Liver (tissue), 9 donors: Measurements from ENCODE around the gene DCDC1. TPM values are rescaled to one million over a fixed set of nuclear protein-coding genes. Genes with fewer than 3 reads are reported as not detected.

Experiments used
- DNase-seq: peaks from one replicate; pipeline ENCODE4 v3.0.0-alpha.2; 2017; ENCODE audit warnings: low spot score
- H3K27ac ChIP-seq, 2 donors: one replicate each; pipeline ENCODE4 v1.7.0; 2013; ENCODE audit warnings: inconsistent platforms in 2 of 2, low read length in 2 of 2, control low read depth in 1 of 2, low read depth in 1 of 2, mild to moderate bottlenecking in 1 of 2
- H3K27me3 ChIP-seq, 4 donors: one replicate each; pipeline versions ENCODE4 v1.6.1 to v1.7.0; 2013; ENCODE audit warnings: low read length in 3 of 4, inconsistent platforms in 1 of 4, mild to moderate bottlenecking in 1 of 4, moderate library complexity in 1 of 4; ENCODE audit not compliant: control insufficient read depth in 4 of 4, insufficient read depth in 4 of 4
- H3K36me3 ChIP-seq, 4 donors: one replicate each; pipeline versions ENCODE4 v1.6.1 to v1.7.0; 2013; ENCODE audit warnings: low read length in 3 of 4, mild to moderate bottlenecking in 3 of 4, low read depth in 1 of 4, moderate library complexity in 1 of 4; ENCODE audit not compliant: control insufficient read depth in 4 of 4, insufficient read depth in 3 of 4
- H3K4me1 ChIP-seq, 4 donors: one replicate each; pipeline versions ENCODE4 v1.6.1 to v1.7.0; 2013; ENCODE audit warnings: low read length in 3 of 4, mild to moderate bottlenecking in 3 of 4, moderate library complexity in 1 of 4; ENCODE audit not compliant: control insufficient read depth in 4 of 4, insufficient read depth in 4 of 4
- H3K4me3 ChIP-seq, 3 donors: one replicate each; pipeline versions ENCODE4 v1.6.1 to v1.7.0; 2013; ENCODE audit warnings: low read length in 3 of 3, control low read depth in 1 of 3, low read depth in 1 of 3, mild to moderate bottlenecking in 1 of 3
- H3K9ac ChIP-seq, 2 donors: one replicate each; pipeline ENCODE4 v1.7.0; 2013; ENCODE audit warnings: low read length in 2 of 2, mild to moderate bottlenecking in 2 of 2, moderate library complexity in 2 of 2, control low read depth in 1 of 2, low read depth in 1 of 2
- H3K9me3 ChIP-seq, 4 donors: one replicate each; pipeline versions ENCODE4 v1.6.1 to v1.7.0; 2013; ENCODE audit warnings: low read length in 3 of 4; ENCODE audit not compliant: control insufficient read depth in 4 of 4
- CTCF ChIP-seq: fragments of 150-350 bp; IDR thresholded peaks from 2 replicates; pipeline ENCODE4 v1.5.1; 2017; ENCODE audit warnings: improper control_type of control experiment, low read depth, low read length; ENCODE audit not compliant: missing input control
- EGR1 ChIP-seq, 2 donors: IDR thresholded peaks; 2 replicates each; pipeline ENCODE4 v1.6.1; 2016 to 2018; ENCODE audit warnings: antibody characterized with exemption in 2 of 2, low read depth in 2 of 2
- FOXA1 ChIP-seq: IDR thresholded peaks from 2 replicates; pipeline ENCODE4 v1.6.1; 2016; ENCODE audit warnings: antibody characterized with exemption
- FOXA2 ChIP-seq: IDR thresholded peaks from 2 replicates; pipeline ENCODE4 v1.6.1; 2016; ENCODE audit warnings: antibody characterized with exemption
- GABPA ChIP-seq, 2 donors: IDR thresholded peaks in 1 of 2; conservative IDR thresholded peaks in 1 of 2; 2 replicates each; pipeline ENCODE4 v1.6.1; 2016; ENCODE audit warnings: antibody characterized with exemption in 2 of 2, mild to moderate bottlenecking in 1 of 2, moderate library complexity in 1 of 2
- HNF4A ChIP-seq, 2 donors: conservative IDR thresholded peaks; 2 replicates each; pipeline ENCODE4 v1.6.1; 2016; ENCODE audit warnings: antibody characterized with exemption in 2 of 2, mild to moderate bottlenecking in 2 of 2
- HNF4G ChIP-seq: IDR thresholded peaks from 2 replicates; pipeline ENCODE4 v1.6.1; 2016; ENCODE audit warnings: antibody characterized with exemption
- JUND ChIP-seq, 2 donors: IDR thresholded peaks; 2 replicates each; pipeline ENCODE4 v1.6.1; 2016; ENCODE audit warnings: antibody characterized with exemption in 2 of 2
- MAX ChIP-seq: IDR thresholded peaks from 2 replicates; pipeline ENCODE4 v1.6.1; 2016; ENCODE audit warnings: antibody characterized with exemption
- NR2F2 ChIP-seq: IDR thresholded peaks from 2 replicates; pipeline ENCODE4 v1.6.1; 2016; ENCODE audit warnings: antibody characterized with exemption
- RAD21 ChIP-seq, 2 donors: IDR thresholded peaks; 2 replicates each; pipeline ENCODE4 v1.6.1; 2016; ENCODE audit warnings: antibody characterized with exemption in 2 of 2, mild to moderate bottlenecking in 2 of 2
- RXRA ChIP-seq, 2 donors: IDR thresholded peaks; 2 replicates each; pipeline ENCODE4 v1.6.1; 2017 to 2018; ENCODE audit warnings: antibody characterized with exemption in 2 of 2, mild to moderate bottlenecking in 1 of 2
- SP1 ChIP-seq: IDR thresholded peaks from 2 replicates; pipeline ENCODE4 v1.6.1; 2018; ENCODE audit warnings: antibody characterized with exemption, mild to moderate bottlenecking
- TAF1 ChIP-seq: conservative IDR thresholded peaks from 2 replicates; pipeline ENCODE4 v1.6.1; 2016; ENCODE audit warnings: antibody characterized with exemption, mild to moderate bottlenecking
- YY1 ChIP-seq: IDR thresholded peaks from 2 replicates; pipeline ENCODE4 v1.6.1; 2016; ENCODE audit warnings: antibody characterized with exemption, mild to moderate bottlenecking
- WGBS: extraction: QIAGEN DNeasy Blood & Tissue Kit; methylation state at CpG from one replicate; pipeline ENCODE4 v1.1.7; 2013; 5-methylcytosine and 5-hydroxymethylcytosine counted together
- polyA plus RNA-seq, 2 donors: library from polyadenylated mRNA; stranded (reverse) in 1 of 2; unstranded in 1 of 2; fragments of 200-250 nt in 1 of 2; fragments of >200 nt in 1 of 2; fragmentation: Nextera tagmentation in 1 of 2; extraction: Ambion mirVana in 1 of 2; gene quantifications; one replicate each; pipeline versions ENCODE4 v1.2.1 to v1.2.3, GENCODE V29; 2013 to 2015
- total RNA-seq, 2 donors: library from RNA; depleted of rRNA; stranded (reverse); fragments of >200 nt; gene quantifications; one replicate each; pipeline ENCODE4 v1.2.3, GENCODE V29; 2014
- TF ChIP-seq, protein P1 (sequence below): IDR thresholded peaks from 2 replicates; pipeline ENCODE4 v1.6.1; 2016; ENCODE audit warnings: antibody characterized with exemption
- TF ChIP-seq, protein P2 (sequence below): IDR thresholded peaks from 2 replicates; pipeline ENCODE4 v1.6.1; 2016; ENCODE audit warnings: antibody characterized with exemption
- TF ChIP-seq, protein P3 (sequence below): IDR thresholded peaks from 2 replicates; pipeline ENCODE4 v1.6.1; 2016; ENCODE audit warnings: antibody characterized with exemption, mild to moderate bottlenecking
- donor health status: healthy.
- donor health status: healthy.
- donor health status: healthy.
- donor health status: healthy.
- donor health status: healthy.

Gene DCDC1
- total and polyA plus RNA-seq, 4 donors = 0.38 to 3.5 (median 2.0) TPM

GRCh38 chr11:30984442-30984816, 385.1 kb downstream of the DCDC1 start:
- TF ChIP-seq, protein P1, sequence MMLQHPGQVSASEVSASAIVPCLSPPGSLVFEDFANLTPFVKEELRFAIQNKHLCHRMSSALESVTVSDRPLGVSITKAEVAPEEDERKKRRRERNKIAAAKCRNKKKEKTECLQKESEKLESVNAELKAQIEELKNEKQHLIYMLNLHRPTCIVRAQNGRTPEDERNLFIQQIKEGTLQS = no peak
- TF ChIP-seq HNF4A (conservative IDR thresholded peaks at IDR 0.05) (no peak), SP1 (no peak), TAF1 (no peak), GABPA (IDR thresholded peaks at IDR 0.05 in 1 of 2, conservative IDR thresholded peaks at IDR 0.05 in 1 of 2) (no peak), FOXA2 (no peak), CTCF (no peak), JUND (IDR thresholded peaks at IDR 0.05) (no peak), RXRA (IDR thresholded peaks at IDR 0.05) (no peak), EGR1 (IDR thresholded peaks at IDR 0.05; ENCODE audit: low read depth in 2 of 2) (no peak), HNF4G (no peak), YY1 (no peak), RAD21 (IDR thresholded peaks at IDR 0.05) (no peak), MAX (no peak), FOXA1 (no peak), NR2F2 (no peak)
- TF ChIP-seq, protein P2, sequence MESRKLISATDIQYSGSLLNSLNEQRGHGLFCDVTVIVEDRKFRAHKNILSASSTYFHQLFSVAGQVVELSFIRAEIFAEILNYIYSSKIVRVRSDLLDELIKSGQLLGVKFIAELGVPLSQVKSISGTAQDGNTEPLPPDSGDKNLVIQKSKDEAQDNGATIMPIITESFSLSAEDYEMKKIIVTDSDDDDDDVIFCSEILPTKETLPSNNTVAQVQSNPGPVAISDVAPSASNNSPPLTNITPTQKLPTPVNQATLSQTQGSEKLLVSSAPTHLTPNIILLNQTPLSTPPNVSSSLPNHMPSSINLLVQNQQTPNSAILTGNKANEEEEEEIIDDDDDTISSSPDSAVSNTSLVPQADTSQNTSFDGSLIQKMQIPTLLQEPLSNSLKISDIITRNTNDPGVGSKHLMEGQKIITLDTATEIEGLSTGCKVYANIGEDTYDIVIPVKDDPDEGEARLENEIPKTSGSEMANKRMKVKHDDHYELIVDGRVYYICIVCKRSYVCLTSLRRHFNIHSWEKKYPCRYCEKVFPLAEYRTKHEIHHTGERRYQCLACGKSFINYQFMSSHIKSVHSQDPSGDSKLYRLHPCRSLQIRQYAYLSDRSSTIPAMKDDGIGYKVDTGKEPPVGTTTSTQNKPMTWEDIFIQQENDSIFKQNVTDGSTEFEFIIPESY = no peak
- TF ChIP-seq, protein P3, sequence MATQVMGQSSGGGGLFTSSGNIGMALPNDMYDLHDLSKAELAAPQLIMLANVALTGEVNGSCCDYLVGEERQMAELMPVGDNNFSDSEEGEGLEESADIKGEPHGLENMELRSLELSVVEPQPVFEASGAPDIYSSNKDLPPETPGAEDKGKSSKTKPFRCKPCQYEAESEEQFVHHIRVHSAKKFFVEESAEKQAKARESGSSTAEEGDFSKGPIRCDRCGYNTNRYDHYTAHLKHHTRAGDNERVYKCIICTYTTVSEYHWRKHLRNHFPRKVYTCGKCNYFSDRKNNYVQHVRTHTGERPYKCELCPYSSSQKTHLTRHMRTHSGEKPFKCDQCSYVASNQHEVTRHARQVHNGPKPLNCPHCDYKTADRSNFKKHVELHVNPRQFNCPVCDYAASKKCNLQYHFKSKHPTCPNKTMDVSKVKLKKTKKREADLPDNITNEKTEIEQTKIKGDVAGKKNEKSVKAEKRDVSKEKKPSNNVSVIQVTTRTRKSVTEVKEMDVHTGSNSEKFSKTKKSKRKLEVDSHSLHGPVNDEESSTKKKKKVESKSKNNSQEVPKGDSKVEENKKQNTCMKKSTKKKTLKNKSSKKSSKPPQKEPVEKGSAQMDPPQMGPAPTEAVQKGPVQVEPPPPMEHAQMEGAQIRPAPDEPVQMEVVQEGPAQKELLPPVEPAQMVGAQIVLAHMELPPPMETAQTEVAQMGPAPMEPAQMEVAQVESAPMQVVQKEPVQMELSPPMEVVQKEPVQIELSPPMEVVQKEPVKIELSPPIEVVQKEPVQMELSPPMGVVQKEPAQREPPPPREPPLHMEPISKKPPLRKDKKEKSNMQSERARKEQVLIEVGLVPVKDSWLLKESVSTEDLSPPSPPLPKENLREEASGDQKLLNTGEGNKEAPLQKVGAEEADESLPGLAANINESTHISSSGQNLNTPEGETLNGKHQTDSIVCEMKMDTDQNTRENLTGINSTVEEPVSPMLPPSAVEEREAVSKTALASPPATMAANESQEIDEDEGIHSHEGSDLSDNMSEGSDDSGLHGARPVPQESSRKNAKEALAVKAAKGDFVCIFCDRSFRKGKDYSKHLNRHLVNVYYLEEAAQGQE = no peak
- Histone ChIP-seq H3K27ac (no peak overlapping the region), H3K4me3 (no peak overlapping the region), H3K27me3 (no peaks in the 10 kb centered on the region), H3K36me3 (no peaks in the 10 kb centered on the region), H3K4me1 (peaks cover 0 to 2% (median 0%) of the 10 kb centered on the region in 4 donors), H3K9ac (no peak overlapping the region), H3K9me3 (no peaks in the 10 kb centered on the region)
- no peak for DNase-seq
- 85% methylated on average over 4 of the region's 4 CpGs for WGBS
